A172 (cell line): ENCODE data around the gene VOPP1. TPM values are rescaled to one million over a fixed set of nuclear protein-coding genes. Genes with fewer than 3 reads are reported as not detected.
A peak's percentile ranks its signal among the peaks of the same experiment; 100 is the strongest.

ENCODE experiments used
- DNase-seq: peaks from one replicate; pipeline ENCODE4 v3.0.0-alpha.2; 2015; ENCODE audit warnings: low spot score
- total RNA-seq: library from RNA; depleted of rRNA; stranded (reverse); fragments of >200 nt; shearing (Covaris generic); gene quantifications from 2 replicates; pipeline ENCODE4 v1.2.3, GENCODE V29; 2014

The VOPP1 gene
- total RNA-seq, 1 experiment from 2014 or later = 112 TPM

DNA sequence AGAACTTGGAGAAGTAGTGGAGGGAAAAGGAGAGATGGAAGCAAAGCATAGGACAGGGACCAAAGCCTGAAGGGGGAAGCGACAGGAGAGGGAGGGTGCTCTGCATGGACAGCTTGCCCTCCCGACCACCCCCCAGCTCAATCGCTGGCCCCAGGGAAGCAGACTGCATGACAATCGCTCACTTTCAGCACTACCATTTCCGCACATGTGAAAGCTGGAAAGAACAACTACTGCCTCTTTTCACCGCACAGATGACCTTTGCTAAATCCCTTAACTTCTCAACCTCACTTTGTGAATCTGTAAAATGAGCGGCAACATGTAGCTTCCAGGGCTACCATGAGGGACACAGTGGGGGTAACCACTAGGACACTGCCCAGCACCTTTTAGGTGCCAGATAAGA is 17.1 kb downstream of the VOPP1 start:
- DNase-seq = no peak

DNA sequence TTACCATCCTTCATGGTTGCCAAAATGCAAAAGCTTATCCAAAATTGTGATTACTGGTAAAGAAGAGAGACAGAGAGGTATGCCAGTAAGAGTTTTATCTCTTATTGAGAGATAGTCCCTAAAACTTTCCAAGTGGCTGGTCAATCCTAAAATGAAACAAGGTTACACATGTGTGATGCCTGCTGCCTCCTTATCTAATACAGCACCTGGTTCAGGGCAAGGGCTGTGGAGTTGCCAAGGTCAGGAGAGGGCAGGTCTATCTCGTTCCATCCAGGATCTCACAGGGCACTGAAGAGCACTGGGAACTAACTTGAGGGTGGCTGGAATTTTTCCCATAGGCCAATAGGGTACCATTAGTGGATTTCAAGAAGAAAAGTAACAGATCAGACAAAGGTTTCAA is 18.3 kb downstream of the VOPP1 start:
- DNase-seq = no peak

DNA sequence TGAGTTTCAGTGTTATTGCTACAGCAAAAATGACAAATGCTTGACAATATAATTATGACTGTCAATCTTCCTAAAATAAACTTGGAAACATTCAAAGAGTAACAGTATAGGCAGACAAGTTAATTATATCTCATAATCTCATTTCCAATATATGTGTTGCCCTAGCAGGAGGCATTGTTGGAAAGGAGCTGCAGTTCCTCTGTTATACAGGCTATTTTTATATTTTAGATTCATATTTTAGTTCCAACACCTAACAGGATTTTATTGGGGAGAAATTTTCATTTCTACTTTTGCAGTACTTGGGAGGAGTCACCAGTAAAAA is 19.3 kb downstream of the VOPP1 start:
- DNase-seq = no peak

DNA sequence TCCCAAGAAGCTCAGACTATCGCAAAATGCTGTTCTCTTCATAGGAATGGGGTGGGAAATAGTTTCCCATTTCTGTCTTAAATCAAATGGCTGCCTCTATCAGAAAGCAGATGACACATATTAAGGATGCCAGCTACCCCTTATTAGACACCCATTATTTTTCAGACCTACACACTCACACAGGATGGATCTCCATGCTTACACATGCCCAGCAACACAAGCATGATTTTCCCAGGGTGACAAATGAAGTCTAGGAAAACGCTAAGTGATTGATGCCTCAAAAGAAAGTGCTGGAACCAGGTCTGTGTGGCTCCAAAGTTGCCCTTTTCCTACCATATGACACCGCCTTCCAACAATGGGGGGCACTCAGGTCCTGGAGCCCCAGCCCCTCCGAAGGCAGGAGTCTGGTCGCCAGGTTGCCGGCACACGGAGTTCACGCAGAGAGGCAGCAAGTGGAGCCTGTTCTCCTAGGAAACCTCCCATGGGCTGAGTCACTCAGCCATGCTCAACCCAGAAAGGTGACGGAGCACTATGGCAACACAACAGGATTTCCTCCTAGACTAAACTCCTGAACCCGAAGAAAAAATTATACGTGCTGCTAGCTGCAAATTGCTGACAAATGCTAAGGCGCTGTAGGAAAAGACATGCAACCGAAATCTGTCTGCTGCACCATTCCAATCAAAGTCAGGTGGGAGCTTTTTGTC is 19.8 kb downstream of the VOPP1 start:
- DNase-seq = peak; percentile 90

DNA sequence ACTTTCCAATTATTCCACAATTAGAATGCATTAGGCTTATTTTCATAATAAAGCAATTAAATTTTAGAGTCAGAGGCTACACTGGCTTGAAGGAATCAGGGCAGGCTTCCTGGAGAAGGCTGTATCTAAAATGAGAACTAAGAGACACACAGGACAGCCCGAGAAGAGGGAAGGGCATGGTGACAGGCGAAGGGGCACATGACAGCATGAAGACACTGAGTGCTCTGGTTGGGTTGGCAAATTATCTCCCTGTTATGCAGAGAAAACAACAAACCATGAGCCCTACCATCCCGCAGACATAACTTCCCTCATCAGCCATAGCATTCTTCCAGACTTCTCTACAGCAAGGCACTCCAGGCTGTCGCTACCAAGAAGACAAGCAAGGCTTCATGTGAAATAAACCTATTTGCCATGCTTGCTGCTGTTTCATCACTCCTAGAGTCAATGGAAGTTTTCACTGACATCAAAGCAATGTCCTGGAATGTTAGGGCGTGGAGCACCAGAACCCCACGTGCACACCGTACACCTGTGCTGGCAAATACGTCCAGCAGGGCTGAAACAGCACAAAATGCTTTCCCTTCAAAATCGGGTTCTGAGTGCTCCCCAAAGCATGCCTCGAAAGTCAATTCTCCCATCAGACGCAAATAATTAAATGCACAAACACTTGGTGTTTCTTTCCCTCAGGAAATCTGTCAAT is 21.3 kb downstream of the VOPP1 start:
- no peak for DNase-seq

DNA sequence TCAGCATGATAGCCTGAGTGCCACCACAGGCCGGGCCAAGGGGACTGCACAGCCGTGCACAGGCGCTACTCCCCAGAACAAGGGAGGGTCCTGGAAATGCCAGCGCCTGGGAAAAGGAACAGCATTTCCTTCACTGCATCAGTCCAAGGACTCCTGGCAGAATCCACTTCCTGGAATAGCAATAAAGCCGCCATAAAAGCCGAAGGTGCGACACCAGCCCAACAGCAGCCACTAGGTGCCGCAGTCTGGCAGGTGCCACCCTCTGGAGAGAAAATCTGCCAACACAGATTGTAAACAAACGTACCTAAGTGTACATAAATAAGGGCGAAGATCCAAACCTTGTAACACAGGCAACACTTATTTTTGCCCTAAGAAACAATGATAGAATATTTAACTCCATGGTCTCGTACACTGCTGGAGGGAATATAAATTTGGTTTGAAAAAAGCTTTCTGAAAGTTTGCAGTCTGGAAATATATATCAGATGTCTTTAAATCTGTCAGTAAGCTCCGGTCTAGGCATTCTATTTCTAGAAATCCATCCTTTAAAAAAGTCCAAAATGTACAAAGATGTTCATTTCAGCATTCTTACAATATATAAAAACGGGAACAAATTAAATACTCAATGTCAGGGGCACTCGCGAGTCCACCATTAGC is 22.2 kb downstream of the VOPP1 start:
- DNase-seq = no peak

DNA sequence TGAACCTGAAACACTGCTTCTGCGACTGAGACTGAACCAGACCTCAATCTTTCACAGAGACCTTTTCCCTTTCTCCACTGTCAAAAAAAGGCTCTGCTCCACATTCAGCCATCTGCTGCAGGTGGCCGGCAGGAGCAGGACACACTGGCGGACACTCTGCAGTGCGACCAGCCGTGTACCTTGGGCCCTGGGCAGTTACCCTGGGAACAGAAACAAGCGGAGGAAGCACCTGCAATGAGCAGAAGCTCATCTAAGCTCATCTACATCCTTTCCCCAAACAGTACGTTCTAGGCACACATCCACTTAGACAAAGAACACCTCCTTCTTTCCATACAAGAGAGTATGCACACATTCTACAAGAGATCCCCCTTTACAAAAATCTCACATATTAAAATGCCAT is 22.8 kb downstream of the VOPP1 start:
- no peak for DNase-seq

DNA sequence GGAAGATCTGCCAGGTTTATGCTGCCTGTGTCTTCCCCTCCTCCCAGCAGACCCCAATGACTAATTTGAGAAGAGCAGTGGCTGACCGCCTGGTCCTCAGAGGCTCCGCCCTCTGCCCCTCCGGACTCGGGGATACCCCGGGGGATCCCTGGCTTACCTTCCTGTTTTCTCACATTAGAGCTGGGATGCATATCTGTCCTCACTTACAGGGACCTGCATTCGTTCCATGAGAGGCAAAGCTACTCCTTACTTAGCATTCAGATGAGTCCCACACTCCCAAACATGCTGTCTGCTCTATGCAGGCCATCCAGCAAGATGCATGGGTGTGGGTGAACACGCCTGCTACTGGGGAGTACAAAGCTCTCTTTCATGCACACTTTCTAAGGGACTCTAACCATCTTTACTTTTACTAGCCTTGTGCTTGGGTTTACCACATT is 24.0 kb downstream of the VOPP1 start:
- DNase-seq = no peak

DNA sequence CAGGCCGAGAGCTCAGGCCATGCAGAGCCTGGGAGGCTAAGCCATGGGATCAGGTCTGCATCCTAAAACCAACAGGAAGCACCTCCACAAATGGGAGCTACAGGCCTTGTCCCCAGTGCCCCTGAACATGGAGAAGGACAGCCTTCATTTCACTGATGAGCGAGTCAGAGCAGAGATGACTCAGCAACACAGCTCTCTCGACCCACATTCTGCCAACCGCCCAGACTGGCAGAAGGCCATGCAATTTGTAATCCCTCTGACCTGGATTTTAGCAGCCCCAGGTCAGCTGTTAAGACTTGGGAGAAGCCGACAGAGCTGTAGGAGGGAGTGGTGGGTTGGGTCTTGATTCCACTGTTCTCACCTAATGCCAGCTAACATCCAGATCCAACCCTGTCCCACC is 25.5 kb downstream of the VOPP1 start:
- peak; percentile 95 for DNase-seq

DNA sequence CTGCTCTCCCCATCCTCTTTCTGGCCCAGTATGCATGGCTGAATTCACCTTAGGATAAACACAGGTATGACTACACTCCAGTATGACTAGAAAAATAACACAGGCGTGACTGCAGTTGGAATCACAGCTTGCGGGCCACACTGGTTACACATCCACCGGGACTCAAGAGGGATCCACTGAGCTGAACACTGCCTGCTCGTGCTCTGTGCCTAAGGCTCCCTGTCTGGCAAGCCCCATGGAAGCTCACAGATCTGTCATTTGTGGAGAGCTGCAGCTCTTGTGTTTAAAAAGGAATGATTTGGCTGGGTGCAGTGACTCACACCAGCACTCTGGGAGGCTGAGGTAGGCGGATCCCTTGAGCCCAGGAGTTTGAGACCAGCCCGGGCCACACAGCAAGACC is 26.8 kb downstream of the VOPP1 start:
- peak; percentile 83 for DNase-seq

DNA sequence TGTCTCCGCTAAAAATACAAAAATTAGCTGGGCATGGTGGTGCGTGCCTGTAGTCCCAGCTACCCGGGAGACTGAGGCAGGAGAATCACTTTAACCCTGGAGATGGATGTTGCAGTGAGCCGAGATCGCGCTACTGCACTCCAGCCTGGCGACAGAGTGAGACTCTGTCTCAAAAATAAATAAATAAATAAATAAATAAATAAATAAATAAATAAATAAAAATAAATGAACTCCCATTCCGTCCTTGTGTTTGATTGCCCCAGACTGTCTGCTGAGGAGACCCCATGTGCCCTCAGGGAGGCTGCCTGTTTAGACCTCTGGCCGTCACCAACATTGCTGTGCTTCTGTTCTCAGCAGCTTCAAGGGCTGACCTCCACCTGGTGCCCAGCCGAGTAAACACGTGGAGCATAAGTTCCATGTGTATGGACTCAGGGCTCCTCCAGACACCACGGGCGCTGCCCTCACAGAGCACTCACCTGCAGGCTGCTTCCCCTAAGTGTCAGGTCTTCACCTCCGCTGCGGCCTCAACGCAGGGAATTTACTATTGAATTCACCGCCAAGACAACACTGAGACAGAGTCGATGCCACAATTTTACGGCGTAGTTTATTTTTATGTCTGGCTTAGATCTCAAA is 32.0 kb downstream of the VOPP1 start:
- no peak for DNase-seq

DNA sequence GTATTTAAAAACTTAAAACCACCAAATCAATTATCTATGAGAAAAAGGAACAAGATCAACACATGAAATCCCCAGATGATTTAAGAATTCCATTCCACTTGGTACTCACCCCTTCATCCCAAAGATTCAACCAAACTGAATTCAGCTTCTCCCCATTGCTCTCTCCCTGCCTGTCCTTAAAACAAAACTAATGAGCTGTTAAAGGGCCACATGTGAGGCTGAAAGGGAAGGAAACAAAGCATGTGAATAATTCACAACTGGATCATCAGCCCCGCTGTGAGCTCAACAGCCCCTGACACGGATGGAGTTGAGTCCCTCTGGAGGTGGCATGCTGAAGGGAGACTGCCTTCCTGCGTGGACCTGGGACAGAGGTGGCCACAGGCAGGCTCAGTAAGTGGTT is 32.9 kb downstream of the VOPP1 start:
- peak; percentile 26 for DNase-seq

DNA sequence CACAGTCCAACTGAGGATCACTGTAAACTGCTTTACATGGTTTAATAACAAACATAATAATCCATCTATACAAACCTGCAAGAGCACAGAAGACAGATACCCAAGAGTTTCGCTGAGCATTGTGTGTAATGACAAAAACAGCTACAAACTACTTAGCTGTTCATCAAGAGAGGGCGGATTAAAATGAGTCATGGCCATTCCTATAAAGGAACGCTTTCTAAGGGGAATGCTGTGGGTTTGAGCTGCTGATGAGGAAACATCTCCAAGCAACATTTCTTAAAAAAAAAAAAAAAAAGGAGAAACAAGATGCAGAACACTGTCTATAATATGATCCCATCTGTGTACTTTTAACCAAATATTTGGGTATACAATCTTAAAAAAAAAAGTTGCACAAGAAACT is 33.8 kb downstream of the VOPP1 start:
- peak; percentile 91 for DNase-seq

DNA sequence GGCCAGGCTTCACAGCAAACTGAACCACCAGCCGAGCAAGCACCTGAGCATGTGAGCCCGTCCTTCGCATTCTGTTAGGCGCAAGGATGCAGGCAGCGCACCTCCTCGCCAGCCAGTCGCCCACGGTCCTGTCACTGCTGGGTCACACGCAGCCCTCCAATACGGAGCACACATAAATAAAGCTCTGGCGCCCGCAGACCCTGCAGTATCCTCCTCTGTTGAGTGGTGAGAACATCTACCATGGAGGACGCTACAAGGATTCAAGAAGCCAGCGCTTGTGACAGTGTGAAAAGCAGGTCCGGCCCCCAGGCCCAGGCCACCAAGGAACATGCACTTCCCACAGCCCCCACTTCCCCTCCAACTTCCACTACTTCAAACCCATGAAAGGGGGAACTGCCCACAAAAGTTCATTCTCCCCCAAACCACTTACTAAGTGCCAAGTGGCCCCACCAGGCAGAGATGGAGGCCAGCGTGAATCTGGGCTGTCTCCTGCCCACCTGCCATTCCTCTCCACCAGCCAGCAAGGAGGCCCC is 34.8 kb downstream of the VOPP1 start:
- DNase-seq = no peak

DNA sequence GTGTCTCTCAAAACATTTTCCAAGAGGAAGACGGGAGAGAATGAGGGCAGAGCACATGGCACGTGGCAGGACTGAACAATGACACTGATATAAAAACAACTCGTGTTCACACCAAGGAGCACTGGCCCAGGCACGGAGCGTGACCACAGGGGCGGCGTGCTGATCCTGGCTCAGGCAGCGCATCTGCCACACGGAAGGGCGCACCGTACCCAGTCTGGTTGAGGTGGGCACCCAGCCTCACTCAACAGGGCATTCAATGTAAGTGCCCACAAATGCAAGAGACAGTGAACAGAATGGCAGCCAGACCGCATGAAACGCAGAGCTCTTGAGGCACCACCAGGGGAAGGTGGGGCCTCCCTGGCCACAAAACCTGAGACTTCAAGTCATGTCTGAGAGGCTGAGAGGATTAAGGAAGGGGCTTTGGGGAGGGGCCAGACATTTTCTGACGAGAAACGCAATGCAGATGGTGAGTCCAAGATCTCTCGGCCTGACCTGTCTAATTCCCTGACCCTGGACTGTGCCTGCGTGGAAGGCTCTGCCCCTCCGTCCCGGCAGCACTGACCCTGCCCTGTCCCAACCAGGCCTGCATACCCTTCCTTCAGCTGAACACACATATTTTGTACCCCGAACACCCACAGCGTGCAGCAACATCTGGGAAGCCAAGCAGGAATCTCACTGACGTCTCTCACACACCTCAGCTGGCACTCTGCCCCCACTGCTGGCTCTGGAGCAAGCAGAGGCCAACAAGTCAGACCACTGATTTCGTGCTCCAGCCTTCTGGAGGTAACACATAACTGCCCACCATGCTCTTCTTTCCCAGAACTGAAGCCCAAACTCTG is 35.5 kb downstream of the VOPP1 start:
- no peak for DNase-seq

DNA sequence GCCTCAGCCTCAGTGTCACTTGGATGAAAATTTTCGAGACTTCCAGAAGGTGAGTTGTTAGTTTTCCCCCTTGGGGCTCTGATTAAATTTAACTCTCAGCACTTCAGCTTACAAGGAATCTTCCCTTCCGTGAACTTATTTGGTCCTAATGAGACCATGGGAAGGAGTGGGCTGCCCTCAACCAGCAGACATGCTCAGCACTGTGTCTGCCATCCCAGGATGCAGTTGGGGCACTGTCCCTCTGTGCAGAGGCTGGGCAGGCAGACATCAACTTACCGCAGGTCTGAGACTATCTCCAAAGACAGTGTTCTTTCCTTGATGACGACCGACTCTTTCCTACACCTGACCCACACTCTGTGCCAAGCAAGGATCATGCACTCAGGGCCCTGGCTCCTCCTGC is 36.7 kb downstream of the VOPP1 start:
- DNase-seq = no peak

DNA sequence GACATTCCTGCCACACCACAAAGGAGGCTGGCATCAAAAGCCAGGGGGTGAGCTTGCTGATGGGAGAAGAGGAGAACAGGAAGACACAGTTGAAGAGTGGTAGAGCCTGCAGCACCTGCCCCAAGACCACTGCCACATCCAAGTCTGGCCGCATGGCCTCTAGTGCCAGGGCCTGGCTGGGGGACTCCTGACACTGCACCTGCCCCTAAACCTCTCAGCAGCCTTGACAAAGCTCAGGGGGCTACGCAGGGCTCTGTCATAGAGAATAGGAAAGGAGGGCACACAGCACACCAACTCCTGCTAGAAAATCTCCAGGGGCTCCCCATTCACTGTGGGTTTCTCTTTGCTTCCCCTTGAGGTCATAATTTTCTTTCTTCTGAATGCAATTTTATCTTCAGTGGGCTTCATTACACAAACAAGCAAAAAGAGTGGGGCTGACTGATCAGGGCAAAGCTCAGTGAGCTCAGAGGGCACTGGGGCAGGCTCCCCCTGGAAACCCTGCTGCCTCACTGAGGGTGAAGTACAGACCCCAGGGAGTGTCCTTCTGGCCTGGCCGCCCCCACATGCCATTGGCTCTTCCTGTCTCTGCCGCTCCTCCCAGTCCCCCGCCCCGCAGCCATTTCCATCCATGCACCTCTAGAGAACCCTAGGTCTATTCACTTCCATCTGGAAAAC is 37.2 kb downstream of the VOPP1 start:
- no peak for DNase-seq

DNA sequence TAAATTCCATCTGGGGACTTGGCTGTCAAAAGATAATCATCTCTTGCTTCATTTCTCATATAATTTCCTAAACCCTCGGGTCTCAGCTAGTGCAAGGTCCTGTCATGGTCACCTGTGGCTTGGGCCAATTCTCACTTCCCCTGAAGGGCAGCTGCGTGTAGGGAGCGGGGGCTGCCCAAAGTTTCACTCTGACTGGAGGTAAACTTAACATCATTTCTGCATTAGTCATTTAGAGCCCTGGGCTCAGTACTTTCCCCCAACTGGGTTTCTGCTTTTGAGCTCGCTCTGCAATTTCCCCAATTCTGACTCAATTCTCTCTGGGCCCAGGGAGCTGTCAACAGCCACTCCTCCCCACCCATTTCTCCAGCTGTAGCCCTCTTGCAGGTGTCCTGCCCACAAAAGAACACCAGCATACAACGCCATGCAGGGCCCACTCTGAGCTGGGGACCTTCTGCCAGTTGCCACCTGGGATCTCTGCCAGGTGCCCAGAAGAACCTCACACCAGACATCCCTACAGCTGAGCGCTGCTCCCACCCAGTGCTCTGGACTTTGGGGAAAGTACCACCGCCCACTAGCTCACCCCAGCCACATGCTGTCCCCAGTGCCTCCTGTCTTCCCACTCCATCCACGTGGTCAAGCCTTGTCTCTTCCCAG is 37.9 kb downstream of the VOPP1 start:
- DNase-seq = peak; percentile 90

DNA sequence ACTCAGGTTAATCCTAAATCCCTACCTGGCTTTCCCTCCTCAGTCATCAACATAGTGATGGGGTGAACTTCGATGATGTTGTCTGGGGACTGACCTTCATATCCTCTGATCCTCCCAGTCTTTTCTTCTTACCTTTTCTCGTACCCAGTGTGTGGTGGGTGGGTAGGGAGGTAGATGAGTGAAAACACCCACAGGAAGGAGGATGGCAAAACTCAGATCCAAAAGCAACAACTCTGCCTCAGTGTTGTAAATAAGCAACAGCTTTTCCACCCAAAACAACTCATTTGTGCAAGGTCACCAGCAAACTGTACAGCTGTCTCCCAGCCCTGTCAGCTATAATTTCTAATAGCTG is 38.6 kb downstream of the VOPP1 start:
- no peak for DNase-seq

DNA sequence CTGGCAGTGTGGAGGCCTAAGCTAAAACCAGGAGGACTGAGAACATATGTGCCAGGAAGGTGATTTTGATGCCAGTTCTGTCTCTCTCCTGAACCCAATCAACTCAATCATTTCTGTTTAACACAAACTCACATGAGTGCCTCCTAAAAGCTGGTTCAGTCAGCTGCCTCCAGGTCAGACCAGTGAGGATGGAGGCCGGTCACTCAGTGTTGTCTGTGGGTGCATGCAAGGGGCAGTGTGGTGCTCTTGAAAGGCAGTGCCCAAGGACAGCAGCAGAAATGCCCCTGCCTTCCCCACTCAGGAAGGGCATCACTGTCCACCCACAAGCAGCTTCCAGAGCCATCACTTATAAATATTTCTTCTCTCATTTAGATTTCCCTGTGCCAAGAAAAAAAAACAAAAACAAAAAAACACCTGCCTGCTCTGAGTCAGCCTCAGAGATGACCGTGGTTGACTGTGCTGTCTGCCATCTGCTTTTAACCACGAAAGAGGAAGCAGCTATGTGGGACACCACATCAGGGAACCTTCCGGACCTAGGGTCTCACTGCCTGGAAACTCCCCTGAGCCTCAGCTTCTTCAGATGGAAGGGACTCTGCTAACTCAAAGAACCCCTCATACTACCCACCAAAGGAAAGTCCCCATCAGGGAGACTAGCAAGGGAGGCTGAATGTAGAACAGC is 39.1 kb downstream of the VOPP1 start:
- DNase-seq = peak; percentile 83
